ENCODE measurements around the gene CFAP92.

GRCh38 chr3:128929364-128929763 lies 64.5 kb downstream of the CFAP92 start:
- no peak for TF ChIP-seq SIN3A (IDR thresholded peaks at IDR 0.05; ENCODE audit: borderline replicate concordance, insufficient read depth, low read length)
- no peak for TF ChIP-seq POLR2AphosphoS5 (IDR thresholded peaks at IDR 0.05; ENCODE audit: low read depth, low read length)
- no peak for TF ChIP-seq REST (IDR thresholded peaks at IDR 0.05; ENCODE audit: insufficient read depth in 1 of 2, low read depth in 2 of 2, low read length in 2 of 2)
- no peak for TF ChIP-seq FOXP2 (optimal IDR thresholded peaks at IDR 0.05; ENCODE audit: borderline replicate concordance, extremely low read depth, extremely low read length, insufficient read depth)

All from PFSK-1 (cell line).